Smooth muscle cell (in vitro differentiated cells): Measurements from ENCODE around the gene TCEANC. TPM values are rescaled to one million over a fixed set of nuclear protein-coding genes. Genes with fewer than 3 reads are reported as not detected.
"Not testable (repeated sequence)": the region's sequence is repeated elsewhere in the genome, so short reads cannot be mapped to it uniquely, and the experiment has no call there.

Experiments
- DNase-seq: peaks from one replicate; lab custom pipeline; 2025; ENCODE audit not compliant: unreplicated experiment; lab: John Stamatoyannopoulos, UW
- H2AFZ ChIP-seq: fragments of 200-600 bp; sonication (generic); 2 replicates; pipeline ENCODE4 v1.6.0; 2016; ENCODE audit warnings: antibody characterized with exemption, low read depth, mild to moderate bottlenecking
- H3F3A ChIP-seq: fragments of 200-600 bp; sonication (generic); 2 replicates; pipeline ENCODE4 v1.6.0; 2017; ENCODE audit warnings: antibody characterized with exemption, low read depth
- H3K27ac ChIP-seq: fragments of 200-600 bp; sonication (generic); 2 replicates; pipeline ENCODE4 v1.5.1; 2016; ENCODE audit warnings: low read depth, mild to moderate bottlenecking
- H3K27me3 ChIP-seq: fragments of 200-600 bp; sonication (generic); 2 replicates; pipeline ENCODE4 v1.6.1; 2016; ENCODE audit warnings: low read depth, mild to moderate bottlenecking
- H3K36me3 ChIP-seq: fragments of 200-600 bp; sonication (generic); 2 replicates; pipeline ENCODE4 v1.5.1; 2016; ENCODE audit warnings: low read depth
- H3K4me1 ChIP-seq: fragments of 200-600 bp; sonication (generic); 2 replicates; pipeline ENCODE4 v1.5.1; 2016; ENCODE audit warnings: low read depth
- H3K4me2 ChIP-seq: fragments of 200-600 bp; sonication (generic); 2 replicates; pipeline ENCODE4 v1.6.0; 2016; ENCODE audit warnings: mild to moderate bottlenecking
- H3K4me3 ChIP-seq: fragments of 200-600 bp; sonication (generic); 2 replicates; pipeline ENCODE4 v1.5.1; 2016; ENCODE audit warnings: mild to moderate bottlenecking
- H3K79me2 ChIP-seq: fragments of 200-600 bp; sonication (generic); 2 replicates; pipeline ENCODE4 v1.6.0; 2016; ENCODE audit warnings: low read depth, mild to moderate bottlenecking
- H3K9ac ChIP-seq: fragments of 200-600 bp; sonication (generic); 2 replicates; pipeline ENCODE4 v1.6.0; 2016; ENCODE audit warnings: low read depth
- H3K9me3 ChIP-seq: fragments of 200-600 bp; sonication (generic); replicated peaks from 2 replicates; pipeline ENCODE4 v1.5.1; 2016; ENCODE audit warnings: low read depth
- H4K20me1 ChIP-seq: fragments of 200-600 bp; sonication (generic); 2 replicates; pipeline ENCODE4 v1.6.0; 2016; ENCODE audit warnings: low read depth
- CTCF ChIP-seq: fragments of 200-600 bp; sonication (generic); IDR thresholded peaks from 2 replicates; pipeline ENCODE4 v1.5.1; 2017; ENCODE audit warnings: borderline replicate concordance, mild to moderate bottlenecking, antibody characterized with exemption; ENCODE audit not compliant: insufficient read depth, poor library complexity, severe bottlenecking
- WGBS: methylation state at CpG from one replicate; pipeline ENCODE4 v1.1.7; 2016; ENCODE audit warnings: low lambda C conversion rate; 5-methylcytosine and 5-hydroxymethylcytosine counted together
- polyA plus RNA-seq: library from polyadenylated mRNA; unstranded; fragments of >200 nt; fragmentation: Nextera tagmentation; extraction: Ambion mirVana; gene quantifications from 2 replicates; pipeline ENCODE4 v1.2.1, GENCODE V29; 2016
- total RNA-seq: library from RNA; depleted of rRNA; stranded (reverse); fragments of >200 nt; gene quantifications from 2 replicates; pipeline ENCODE4 v1.2.3, GENCODE V29; 2014

TCEANC gene
- total and polyA plus RNA-seq, 2 experiments from 2014 or later: 1.2 to 2.6 TPM

- H4K20me1 ChIP-seq: no peaks in the 10 kb centered on the region
- H3K27ac ChIP-seq: peak overlapping the region; percentile 78
- H3K4me3 ChIP-seq: no peak overlapping the region
- no peak overlapping the region for H3K9ac ChIP-seq
- no peaks in the 10 kb centered on the region for H3K27me3 ChIP-seq
- TF ChIP-seq CTCF: no peak
- WGBS: 53% methylated on average over 3 of the region's 3 CpGs
- no peak overlapping the region for H3K4me2 ChIP-seq
- no peak overlapping the region for H2AFZ ChIP-seq
- no peak for DNase-seq
- H3K79me2 ChIP-seq: no peaks in the 10 kb centered on the region
- no peaks in the 10 kb centered on the region for H3K4me1 ChIP-seq
- no peaks in the 10 kb centered on the region for H3F3A ChIP-seq
- no peaks in the 10 kb centered on the region for H3K36me3 ChIP-seq
- no peaks in the 10 kb centered on the region for H3K9me3 ChIP-seq
Measured at GRCh38 chrX:13664020-13664419, 11.1 kb downstream of the TCEANC start.

GRCh38 chrX:13666836-13667235 lies 13.9 kb downstream of the TCEANC start:
- WGBS: 77% methylated on average over 3 of the region's 3 CpGs
- no peak overlapping the region for H3K4me2 ChIP-seq

GRCh38 chrX:13667919-13668318 lies 15.0 kb downstream of the TCEANC start:
- no peak for DNase-seq
- Histone ChIP-seq H3K36me3 (no peaks in the 10 kb centered on the region), H3K27ac (no peak overlapping the region), H4K20me1 (no peaks in the 10 kb centered on the region), H3K79me2 (no peaks in the 10 kb centered on the region), H3K27me3 (no peaks in the 10 kb centered on the region), H3K4me3 (no peak overlapping the region), H3K9ac (no peak overlapping the region), H3K4me1 (no peaks in the 10 kb centered on the region), H2AFZ (no peak overlapping the region), H3K4me2 (no peak overlapping the region), H3F3A (no peaks in the 10 kb centered on the region), H3K9me3 (no peaks in the 10 kb centered on the region)
- TF ChIP-seq CTCF: no peak

More at GRCh38 chrX:13666836-13667235, 13.9 kb downstream of the TCEANC start:
- H3K36me3 ChIP-seq: no peaks in the 10 kb centered on the region
- H3K4me1 ChIP-seq: no peaks in the 10 kb centered on the region
- H3K79me2 ChIP-seq: no peaks in the 10 kb centered on the region
- no peak for DNase-seq
- H3K4me3 ChIP-seq: no peak overlapping the region
- H2AFZ ChIP-seq: no peak overlapping the region
- no peaks in the 10 kb centered on the region for H3F3A ChIP-seq
- no peaks in the 10 kb centered on the region for H3K27me3 ChIP-seq
- H3K9me3 ChIP-seq: no peaks in the 10 kb centered on the region
- no peaks in the 10 kb centered on the region for H4K20me1 ChIP-seq
- no peak for TF ChIP-seq CTCF
- H3K9ac ChIP-seq: no peak overlapping the region
- no peak overlapping the region for H3K27ac ChIP-seq

- H3K9ac ChIP-seq: peak overlapping the region; percentile 62
- DNase-seq: no peak
Measured at GRCh38 chrX:13669246-13669737, 16.4 kb downstream of the TCEANC start.

GRCh38 chrX:13669755-13670154 lies 16.8 kb downstream of the TCEANC start:
- not testable (repeated sequence) for H3F3A ChIP-seq, H3K4me1 ChIP-seq, H3K27me3 ChIP-seq, H4K20me1 ChIP-seq, H3K79me2 ChIP-seq, DNase-seq, H3K4me2 ChIP-seq, H2AFZ ChIP-seq, H3K36me3 ChIP-seq, H3K9me3 ChIP-seq
- Histone ChIP-seq H3K4me3 (peak overlapping the region; percentile 17), H3K27ac (peak overlapping the region; percentile 90), H3K9ac (peak overlapping the region; percentile 62)
- 76% methylated on average over 8 of the region's 8 CpGs for WGBS

More at GRCh38 chrX:13669246-13669737, 16.4 kb downstream of the TCEANC start:
- Histone ChIP-seq H3K27me3 (no peaks in the 10 kb centered on the region), H3K79me2 (no peaks in the 10 kb centered on the region), H3K4me2 (peak overlapping the region; percentile 46), H3K9me3 (no peaks in the 10 kb centered on the region), H3K4me3 (peak overlapping the region; percentile 17), H2AFZ (no peak overlapping the region), H3K27ac (peak overlapping the region; percentile 90), H3K36me3 (no peaks in the 10 kb centered on the region), H3F3A (no peaks in the 10 kb centered on the region), H3K4me1 (no peaks in the 10 kb centered on the region), H4K20me1 (no peaks in the 10 kb centered on the region)
- WGBS: 34% methylated on average over 9 of the region's 9 CpGs
- TF ChIP-seq CTCF: no peak
